Measurements from ENCODE around the gene CMC1. TPM values are rescaled to one million over a fixed set of nuclear protein-coding genes. Genes with fewer than 3 reads are reported as not detected.

CMC1 gene
- total RNA-seq, 6 donors from 2014 or later: 4.6 to 20.7 (median 14.1) TPM

DNA sequence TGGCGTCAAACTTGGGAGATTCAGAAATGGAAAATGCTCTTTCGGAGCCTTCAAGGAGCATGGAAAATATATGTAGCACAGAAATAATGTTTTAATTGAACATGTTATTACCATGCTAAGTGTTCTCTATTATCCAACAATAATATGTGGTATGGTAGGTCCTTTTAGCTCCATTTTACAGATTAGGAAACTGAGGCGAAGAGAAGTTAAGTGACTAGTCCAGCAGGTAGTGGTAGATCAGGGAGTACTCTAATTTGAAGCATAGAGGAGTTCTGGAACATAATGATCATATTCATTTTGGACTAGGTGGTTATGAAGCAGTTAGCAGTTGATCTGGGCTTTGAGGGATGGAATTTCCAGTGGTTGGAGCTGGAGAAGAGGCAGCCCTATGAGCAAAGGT, 1.1 kb downstream of the CMC1 start:
- Histone ChIP-seq H3K36me3 (no peaks in the 10 kb centered on the region), H3K4me3 (peak overlapping the region; percentile 68 to 96 (median 88)), H3K27me3 (no peaks in the 10 kb centered on the region), H3K9me3 (no peaks in the 10 kb centered on the region), H3K27ac (no peak overlapping the region), H3K4me1 (peaks cover 14 to 23% (median 18%) of the 10 kb centered on the region in 4 donors)
- WGBS, 2 donors: 93 to 94% methylated on average over 3 of the region's 3 CpGs
- TF ChIP-seq POLR2AphosphoS5 (IDR thresholded peaks at IDR 0.05) (no peak), POLR2A (IDR thresholded peaks at IDR 0.05) (no peak), EP300 (IDR thresholded peaks at IDR 0.05) (no peak)
- TF ChIP-seq, protein P1, sequence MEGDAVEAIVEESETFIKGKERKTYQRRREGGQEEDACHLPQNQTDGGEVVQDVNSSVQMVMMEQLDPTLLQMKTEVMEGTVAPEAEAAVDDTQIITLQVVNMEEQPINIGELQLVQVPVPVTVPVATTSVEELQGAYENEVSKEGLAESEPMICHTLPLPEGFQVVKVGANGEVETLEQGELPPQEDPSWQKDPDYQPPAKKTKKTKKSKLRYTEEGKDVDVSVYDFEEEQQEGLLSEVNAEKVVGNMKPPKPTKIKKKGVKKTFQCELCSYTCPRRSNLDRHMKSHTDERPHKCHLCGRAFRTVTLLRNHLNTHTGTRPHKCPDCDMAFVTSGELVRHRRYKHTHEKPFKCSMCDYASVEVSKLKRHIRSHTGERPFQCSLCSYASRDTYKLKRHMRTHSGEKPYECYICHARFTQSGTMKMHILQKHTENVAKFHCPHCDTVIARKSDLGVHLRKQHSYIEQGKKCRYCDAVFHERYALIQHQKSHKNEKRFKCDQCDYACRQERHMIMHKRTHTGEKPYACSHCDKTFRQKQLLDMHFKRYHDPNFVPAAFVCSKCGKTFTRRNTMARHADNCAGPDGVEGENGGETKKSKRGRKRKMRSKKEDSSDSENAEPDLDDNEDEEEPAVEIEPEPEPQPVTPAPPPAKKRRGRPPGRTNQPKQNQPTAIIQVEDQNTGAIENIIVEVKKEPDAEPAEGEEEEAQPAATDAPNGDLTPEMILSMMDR (IDR thresholded peaks at IDR 0.05): no peak
- ATAC-seq (ENCODE audit: low FRiP score in 2 of 2): no peak
- no peak for DNase-seq

DNA sequence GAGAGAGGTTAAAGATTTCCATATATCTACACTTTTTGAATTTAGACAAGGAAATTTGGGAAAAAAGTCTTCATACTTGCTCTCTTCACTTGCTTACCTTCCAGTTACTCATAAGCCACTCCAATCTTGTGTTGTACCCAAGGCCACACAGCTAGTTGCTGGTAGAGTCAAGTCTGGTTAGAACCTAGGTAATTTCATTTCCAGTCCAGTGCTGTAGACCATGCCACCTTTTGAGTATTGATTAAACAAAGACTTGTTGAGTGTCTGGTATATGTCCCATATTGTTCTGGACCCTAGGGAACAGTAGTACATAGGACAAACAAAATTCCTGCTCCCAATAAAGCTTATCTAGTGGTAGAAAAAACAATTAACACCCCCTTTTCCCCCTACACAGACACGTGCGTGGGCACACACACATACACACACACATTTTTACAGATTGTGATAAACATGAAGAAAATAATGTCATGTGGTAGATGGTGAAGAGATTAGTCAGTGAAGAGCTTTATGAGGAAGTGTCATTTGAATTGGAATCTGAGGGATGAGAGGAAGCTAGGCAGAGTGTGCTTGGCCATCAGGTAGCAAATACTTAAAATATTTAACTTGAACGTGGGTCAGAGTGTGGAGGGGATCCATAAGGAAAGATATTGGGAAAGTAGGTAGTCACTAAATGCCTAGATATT, 2.1 kb downstream of the CMC1 start:
- Histone ChIP-seq H3K36me3 (no peaks in the 10 kb centered on the region), H3K27me3 (no peaks in the 10 kb centered on the region), H3K4me3 (no peak overlapping the region), H3K9me3 (no peaks in the 10 kb centered on the region), H3K27ac (no peak overlapping the region), H3K4me1 (peaks cover 14 to 23% (median 18%) of the 10 kb centered on the region in 4 donors)
- DNase-seq (no peak), ATAC-seq (ENCODE audit: low FRiP score in 2 of 2) (no peak)
- TF ChIP-seq EP300 (IDR thresholded peaks at IDR 0.05) (no peak), POLR2AphosphoS5 (IDR thresholded peaks at IDR 0.05) (no peak), POLR2A (IDR thresholded peaks at IDR 0.05) (no peak)
- TF ChIP-seq, protein P1 (IDR thresholded peaks at IDR 0.05): no peak
- 40 to 66% methylated on average over 3 of the region's 3 CpGs for WGBS, 2 donors

DNA sequence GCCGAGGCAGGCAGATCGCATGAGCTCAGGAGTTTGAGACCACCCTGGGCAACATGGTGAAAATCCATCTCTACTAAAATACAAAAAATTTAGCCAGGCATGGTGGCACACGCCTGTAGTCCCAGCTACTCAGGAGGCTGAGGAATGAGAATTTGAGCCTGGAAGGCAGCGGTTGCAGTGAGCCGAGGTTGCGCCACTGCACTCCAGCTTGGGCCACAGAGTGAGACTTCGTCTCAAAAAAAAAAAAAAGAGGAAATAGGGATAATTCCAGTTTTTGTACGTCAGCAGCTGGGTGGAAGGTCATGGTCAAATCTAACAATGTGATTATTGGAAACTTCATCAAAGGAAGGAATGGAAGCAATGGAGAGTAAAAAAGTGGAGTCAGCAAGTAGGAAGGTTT, 3.1 kb downstream of the CMC1 start:
- Histone ChIP-seq H3K27ac (no peak overlapping the region), H3K9me3 (no peaks in the 10 kb centered on the region), H3K27me3 (no peaks in the 10 kb centered on the region), H3K36me3 (no peaks in the 10 kb centered on the region), H3K4me1 (peaks cover 14 to 23% (median 18%) of the 10 kb centered on the region in 4 donors), H3K4me3 (no peak overlapping the region)
- ATAC-seq (ENCODE audit: low FRiP score in 2 of 2) (no peak), DNase-seq (peak; percentile 12 to 28)
- WGBS, 2 donors: 77 to 82% methylated on average over 8 of the region's 8 CpGs
- no peak for TF ChIP-seq POLR2A (IDR thresholded peaks at IDR 0.05)
- TF ChIP-seq EP300 (IDR thresholded peaks at IDR 0.05): no peak
- TF ChIP-seq, protein P1 (IDR thresholded peaks at IDR 0.05): no peak
- TF ChIP-seq POLR2AphosphoS5 (IDR thresholded peaks at IDR 0.05): no peak

DNA sequence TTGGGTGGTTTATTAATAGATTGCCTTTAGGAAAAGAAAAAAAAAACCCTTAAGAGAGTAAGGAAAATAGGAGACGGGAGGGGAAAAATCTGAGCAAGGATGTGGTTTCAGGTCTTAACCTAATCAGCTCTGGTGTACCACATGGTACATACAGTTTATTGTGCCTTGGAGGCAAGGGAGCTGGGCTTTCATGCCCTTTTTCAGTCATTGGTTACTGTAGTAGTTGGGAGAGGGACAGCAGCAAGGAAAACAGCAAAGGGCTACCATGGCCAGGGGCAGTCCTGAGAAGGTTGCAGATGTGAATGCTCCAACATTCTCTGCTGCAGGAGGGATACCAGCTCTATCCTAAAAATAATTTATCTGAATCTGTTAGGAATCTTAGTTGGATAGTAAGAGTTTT, 5.9 kb downstream of the CMC1 start:
- H3K27me3 ChIP-seq: no peaks in the 10 kb centered on the region
- no peak overlapping the region for H3K27ac ChIP-seq
- no peak overlapping the region for H3K4me3 ChIP-seq
- 76 to 90% methylated on average over 1 of the region's 1 CpG for WGBS, 2 donors
- ATAC-seq (ENCODE audit: low FRiP score in 2 of 2) (no peak), DNase-seq (no peak)
- H3K4me1 ChIP-seq: peaks cover 6 to 22% (median 16%) of the 10 kb centered on the region in 4 donors
- no peaks in the 10 kb centered on the region for H3K36me3 ChIP-seq
- TF ChIP-seq, protein P1 (IDR thresholded peaks at IDR 0.05): no peak
- TF ChIP-seq POLR2A (IDR thresholded peaks at IDR 0.05): no peak
- no peak for TF ChIP-seq POLR2AphosphoS5 (IDR thresholded peaks at IDR 0.05)
- no peak for TF ChIP-seq EP300 (IDR thresholded peaks at IDR 0.05)
- no peaks in the 10 kb centered on the region for H3K9me3 ChIP-seq

- peaks cover 2 to 10% (median 7%) of the 10 kb centered on the region in 4 donors for H3K4me1 ChIP-seq
- ATAC-seq (ENCODE audit: low FRiP score in 2 of 2): no peak
Measured at GRCh38 chr3:28250999-28251398, 9.6 kb downstream of the CMC1 start.

More at GRCh38 chr3:28250999-28251398, 9.6 kb downstream of the CMC1 start:
- Histone ChIP-seq H3K27ac (no peak overlapping the region), H3K9me3 (no peaks in the 10 kb centered on the region), H3K36me3 (no peaks in the 10 kb centered on the region), H3K4me3 (no peak overlapping the region), H3K27me3 (no peaks in the 10 kb centered on the region)
- WGBS, 2 donors: 47 to 58% methylated on average over 3 of the region's 3 CpGs
- TF ChIP-seq, protein P1 (IDR thresholded peaks at IDR 0.05): no peak
- TF ChIP-seq EP300 (IDR thresholded peaks at IDR 0.05) (no peak), POLR2AphosphoS5 (IDR thresholded peaks at IDR 0.05) (no peak), POLR2A (IDR thresholded peaks at IDR 0.05) (no peak)
- DNase-seq: no peak

Measured in upper lobe of left lung (tissue), 6 donors.